Astrocyte (in vitro differentiated cells and primary cell): Measurements from ENCODE around the gene CNPY3. TPM values are rescaled to one million over a fixed set of nuclear protein-coding genes. Genes with fewer than 3 reads are reported as not detected.
"Not testable (repeated sequence)": the region's sequence is repeated elsewhere in the genome, so short reads cannot be mapped to it uniquely, and the experiment has no call there.

Source experiments
- DNase-seq: peaks from one replicate; pipeline ENCODE4 v3.0.0-alpha.2; 2010; ENCODE audit warnings: low read depth
- FAIRE-seq: peaks from 2 replicates; lab custom pipeline; 2011; peaks lifted over from hg19 to GRCh38; lab: Jason Lieb, UNC
- H2AFZ ChIP-seq: 2 replicates; pipeline ENCODE4 v1.6.0; 2012; ENCODE audit warnings: low read depth, low read length, inconsistent platforms
- H3K27ac ChIP-seq: 2 replicates; pipeline ENCODE4 v1.5.1; 2011; ENCODE audit warnings: low read depth, low read length, inconsistent platforms
- H3K27me3 ChIP-seq: 2 replicates; pipeline ENCODE4 v1.6.0; 2011; ENCODE audit warnings: low read length, inconsistent platforms; ENCODE audit not compliant: insufficient read depth
- H3K36me3 ChIP-seq: 2 replicates; pipeline ENCODE4 v1.5.1; 2011; ENCODE audit warnings: low read length, inconsistent platforms; ENCODE audit not compliant: insufficient read depth
- H3K4me1 ChIP-seq: 2 replicates; pipeline ENCODE4 v1.5.1; 2011; ENCODE audit warnings: low read length, inconsistent platforms; ENCODE audit not compliant: insufficient read depth
- H3K4me2 ChIP-seq: 2 replicates; pipeline ENCODE4 v1.6.0; 2012; ENCODE audit warnings: low read length, inconsistent platforms
- H3K4me3 ChIP-seq: 2 replicates; pipeline ENCODE4 v1.5.1; 2011; ENCODE audit warnings: low read depth, mild to moderate bottlenecking, low read length, inconsistent platforms; ENCODE audit not compliant: insufficient read depth
- H3K79me2 ChIP-seq: 2 replicates; pipeline ENCODE4 v1.6.0; 2012; ENCODE audit warnings: mild to moderate bottlenecking, low read length, inconsistent platforms; ENCODE audit not compliant: insufficient read depth
- H3K9ac ChIP-seq: 2 replicates; pipeline ENCODE4 v1.6.0; 2012; ENCODE audit warnings: mild to moderate bottlenecking, low read length, inconsistent platforms
- H3K9me3 ChIP-seq: 2 replicates; pipeline ENCODE4 v1.5.1; 2012; ENCODE audit warnings: low read depth, mild to moderate bottlenecking, low read length, inconsistent platforms; ENCODE audit not compliant: insufficient read depth
- H4K20me1 ChIP-seq: 2 replicates; pipeline ENCODE4 v1.6.0; 2012; ENCODE audit warnings: low read length, inconsistent platforms; ENCODE audit not compliant: insufficient read depth
- H3K27ac Mint-ChIP-seq: one replicate; pipeline ENCODE4 v1.8.0; 2021; ENCODE audit warnings: mild to moderate bottlenecking, mixed read lengths; ENCODE audit not compliant: unreplicated experiment
- H3K27me3 Mint-ChIP-seq: one replicate; pipeline ENCODE4 v1.8.0; 2021; ENCODE audit warnings: low read depth, mixed read lengths; ENCODE audit not compliant: unreplicated experiment
- H3K36me3 Mint-ChIP-seq: one replicate; pipeline ENCODE4 v1.8.0; 2021; ENCODE audit warnings: low read depth, mixed read lengths; ENCODE audit not compliant: unreplicated experiment
- H3K4me1 Mint-ChIP-seq: one replicate; pipeline ENCODE4 v1.8.0; 2021; ENCODE audit warnings: low read depth, mixed read lengths; ENCODE audit not compliant: unreplicated experiment
- H3K4me3 Mint-ChIP-seq: one replicate; pipeline ENCODE4 v1.8.0; 2021; ENCODE audit warnings: mild to moderate bottlenecking, moderate library complexity, mixed read lengths; ENCODE audit not compliant: unreplicated experiment
- H3K9me3 Mint-ChIP-seq: one replicate; pipeline ENCODE4 v1.8.0; 2021; ENCODE audit warnings: mild to moderate bottlenecking, mixed read lengths; ENCODE audit not compliant: unreplicated experiment
- CTCF ChIP-seq: IDR thresholded peaks from 2 replicates; pipeline ENCODE4 v1.5.1; 2011; ENCODE audit warnings: low read depth, mild to moderate bottlenecking, inconsistent platforms, low read length, moderate library complexity; ENCODE audit not compliant: insufficient read depth
- EZH2 ChIP-seq: IDR thresholded peaks from 2 replicates; pipeline ENCODE4 v1.6.1; 2012; ENCODE audit warnings: mild to moderate bottlenecking, low read length, inconsistent platforms; ENCODE audit not compliant: insufficient read depth
- total RNA-seq: library from RNA; stranded (reverse); gene quantifications from 2 replicates; pipeline ENCODE4 v1.2.1, GENCODE V29; 2021

The CNPY3 gene
- total RNA-seq, 1 donor from 2014 or later = 37.4 TPM

- Mint-ChIP-seq H3K27me3 (no peaks in the 10 kb centered on the region), H3K36me3 (peaks cover 11% of the 10 kb centered on the region), H3K4me3 (peak overlapping the region; percentile 88), H3K4me1 (peaks cover 19% of the 10 kb centered on the region), H3K27ac (peak overlapping the region; percentile 92), H3K9me3 (no peaks in the 10 kb centered on the region)
- DNase-seq (peak; percentile 98), FAIRE-seq (no peak)
- no peaks in the 10 kb centered on the region for H3K9me3 ChIP-seq
- peaks cover 8% of the 10 kb centered on the region for H4K20me1 ChIP-seq
- peaks cover 8% of the 10 kb centered on the region for H3K36me3 ChIP-seq
- peaks cover 9% of the 10 kb centered on the region for H3K79me2 ChIP-seq
- no peak for TF ChIP-seq EZH2
- no peak for TF ChIP-seq CTCF
- peak overlapping the region; percentile 98 for H3K27ac ChIP-seq
- H2AFZ ChIP-seq = peak overlapping the region; percentile 81
- H3K27me3 ChIP-seq = no peaks in the 10 kb centered on the region
- H3K4me1 ChIP-seq = peaks cover 14% of the 10 kb centered on the region
- peak overlapping the region; percentile 93 for H3K4me3 ChIP-seq
- H3K9ac ChIP-seq = peak overlapping the region; percentile 98
- H3K4me2 ChIP-seq = peak overlapping the region; percentile 96
Measured at GRCh38 chr6:42890311-42891198, 38.7 kb upstream of the CNPY3 start.

GRCh38 chr6:42891199-42891722, 38.0 kb upstream of the CNPY3 start:
- Histone ChIP-seq H3K9me3 (no peaks in the 10 kb centered on the region), H3K4me2 (peak overlapping the region; percentile 96), H3K4me1 (peaks cover 14% of the 10 kb centered on the region), H4K20me1 (peaks cover 4% of the 10 kb centered on the region), H2AFZ (peak overlapping the region; percentile 81), H3K79me2 (peaks cover 3% of the 10 kb centered on the region), H3K9ac (peak overlapping the region; percentile 98), H3K27me3 (no peaks in the 10 kb centered on the region), H3K27ac (peak overlapping the region; percentile 98), H3K4me3 (peak overlapping the region; percentile 93), H3K36me3 (peaks cover 2% of the 10 kb centered on the region)
- no peak for FAIRE-seq
- no peaks in the 10 kb centered on the region for H3K9me3 Mint-ChIP-seq
- H3K4me3 Mint-ChIP-seq = peak overlapping the region; percentile 88
- DNase-seq = no peak
- TF ChIP-seq EZH2 = no peak
- TF ChIP-seq CTCF = no peak
- H3K27ac Mint-ChIP-seq = peak overlapping the region; percentile 92
- peaks cover 4% of the 10 kb centered on the region for H3K36me3 Mint-ChIP-seq
- H3K27me3 Mint-ChIP-seq = no peaks in the 10 kb centered on the region
- peaks cover 19% of the 10 kb centered on the region for H3K4me1 Mint-ChIP-seq

GRCh38 chr6:42894041-42894828, 35.0 kb upstream of the CNPY3 start:
- H3K4me3 ChIP-seq, H3K4me2 ChIP-seq, FAIRE-seq, H3K9me3 ChIP-seq, H3K36me3 ChIP-seq, H2AFZ ChIP-seq, H4K20me1 ChIP-seq, H3K27me3 Mint-ChIP-seq, H3K27ac Mint-ChIP-seq, H3K79me2 ChIP-seq, H3K27ac ChIP-seq, H3K9ac ChIP-seq, DNase-seq, H3K27me3 ChIP-seq, H3K36me3 Mint-ChIP-seq, H3K9me3 Mint-ChIP-seq, H3K4me3 Mint-ChIP-seq: not testable (repeated sequence)
- peaks cover 15% of the 10 kb centered on the region for H3K4me1 Mint-ChIP-seq
- peaks cover 14% of the 10 kb centered on the region for H3K4me1 ChIP-seq
